HFFc6 (cell line): Measurements from ENCODE around the gene ARPIN. TPM values are rescaled to one million over a fixed set of nuclear protein-coding genes. Genes with fewer than 3 reads are reported as not detected.

Experiments
- DNase-seq: peaks from one replicate; pipeline ENCODE4 v3.0.0-alpha.2; 2018
- H3K27ac Mint-ChIP-seq: 2 replicates; pipeline ENCODE4 v1.8.0; 2020; ENCODE audit warnings: mild to moderate bottlenecking, mixed read lengths
- H3K27me3 Mint-ChIP-seq: 2 replicates; pipeline ENCODE4 v1.8.0; 2021; ENCODE audit warnings: mild to moderate bottlenecking, moderate library complexity, mixed read lengths; ENCODE audit not compliant: insufficient read depth
- H3K36me3 Mint-ChIP-seq: 2 replicates; pipeline ENCODE4 v1.8.0; 2021; ENCODE audit warnings: low read depth, mixed read lengths
- H3K4me1 Mint-ChIP-seq: 2 replicates; pipeline ENCODE4 v1.8.0; 2020; ENCODE audit warnings: low read depth, mixed read lengths
- H3K4me3 Mint-ChIP-seq: 2 replicates; pipeline ENCODE4 v1.8.0; 2020; ENCODE audit warnings: mild to moderate bottlenecking, moderate library complexity, mixed read lengths
- H3K9me3 Mint-ChIP-seq: 2 replicates; pipeline ENCODE4 v1.8.0; 2020; ENCODE audit warnings: mild to moderate bottlenecking, mixed read lengths
- total RNA-seq, 6 experiments: library from RNA; stranded (reverse); fragmentation: NEBNext Ultra II Directional; extraction: Animal tissue kit (Norgen Biotek cat#: 25700); gene quantifications; 2 replicates in 1 of 6; 3 replicates in 5 of 6; pipeline ENCODE4 v1.2.3, GENCODE V29; 2021
- TF ChIP-seq, protein P1 (sequence below): fragments of 200-600 bp; sonication (generic); IDR thresholded peaks from 2 replicates; pipeline ENCODE4 v1.5.0; 2021; ENCODE audit warnings: antibody characterized with exemption, mild to moderate bottlenecking

The ARPIN gene
- total RNA-seq, 6 experiments from 2014 or later = 5.8 to 11.8 (median 10.9) TPM

GRCh38 chr15:89936786-89937265 is 24.1 kb upstream of the ARPIN start:
- Mint-ChIP-seq H3K4me1 (no peaks in the 10 kb centered on the region), H3K27me3 (peaks cover 9% of the 10 kb centered on the region), H3K36me3 (no peaks in the 10 kb centered on the region)

GRCh38 chr15:89936051-89936785 is 23.5 kb upstream of the ARPIN start:
- no peak for DNase-seq
- Mint-ChIP-seq H3K27ac (no peak overlapping the region), H3K4me1 (no peaks in the 10 kb centered on the region), H3K27me3 (peaks cover 9% of the 10 kb centered on the region), H3K4me3 (no peak overlapping the region), H3K36me3 (no peaks in the 10 kb centered on the region), H3K9me3 (no peaks in the 10 kb centered on the region)
- TF ChIP-seq, protein P1, sequence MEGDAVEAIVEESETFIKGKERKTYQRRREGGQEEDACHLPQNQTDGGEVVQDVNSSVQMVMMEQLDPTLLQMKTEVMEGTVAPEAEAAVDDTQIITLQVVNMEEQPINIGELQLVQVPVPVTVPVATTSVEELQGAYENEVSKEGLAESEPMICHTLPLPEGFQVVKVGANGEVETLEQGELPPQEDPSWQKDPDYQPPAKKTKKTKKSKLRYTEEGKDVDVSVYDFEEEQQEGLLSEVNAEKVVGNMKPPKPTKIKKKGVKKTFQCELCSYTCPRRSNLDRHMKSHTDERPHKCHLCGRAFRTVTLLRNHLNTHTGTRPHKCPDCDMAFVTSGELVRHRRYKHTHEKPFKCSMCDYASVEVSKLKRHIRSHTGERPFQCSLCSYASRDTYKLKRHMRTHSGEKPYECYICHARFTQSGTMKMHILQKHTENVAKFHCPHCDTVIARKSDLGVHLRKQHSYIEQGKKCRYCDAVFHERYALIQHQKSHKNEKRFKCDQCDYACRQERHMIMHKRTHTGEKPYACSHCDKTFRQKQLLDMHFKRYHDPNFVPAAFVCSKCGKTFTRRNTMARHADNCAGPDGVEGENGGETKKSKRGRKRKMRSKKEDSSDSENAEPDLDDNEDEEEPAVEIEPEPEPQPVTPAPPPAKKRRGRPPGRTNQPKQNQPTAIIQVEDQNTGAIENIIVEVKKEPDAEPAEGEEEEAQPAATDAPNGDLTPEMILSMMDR = no peak

More at GRCh38 chr15:89936786-89937265, 24.1 kb upstream of the ARPIN start:
- Mint-ChIP-seq H3K9me3 (no peaks in the 10 kb centered on the region), H3K27ac (no peak overlapping the region), H3K4me3 (no peak overlapping the region)
- TF ChIP-seq, protein P1 = no peak
- DNase-seq = no peak

DNA sequence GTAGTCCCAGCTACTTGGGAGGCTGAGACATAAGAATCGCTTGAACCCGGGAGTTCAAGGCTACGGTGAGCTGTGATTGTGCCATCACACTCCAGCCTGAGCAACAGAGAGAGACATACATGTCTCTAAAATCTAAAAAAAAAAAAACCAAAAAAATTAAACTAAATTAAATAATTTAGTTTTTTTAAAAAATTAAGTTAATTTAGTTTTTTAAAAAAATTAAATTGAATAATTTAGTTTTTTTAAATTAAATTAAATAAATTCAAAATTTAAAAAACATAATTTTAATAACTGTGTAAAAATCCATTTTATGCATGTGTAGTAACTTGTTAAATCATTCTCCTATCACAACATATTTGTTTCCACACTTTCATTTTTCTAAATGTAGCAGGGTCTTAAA is 20.1 kb upstream of the ARPIN start:
- H3K9me3 Mint-ChIP-seq = no peaks in the 10 kb centered on the region
- no peaks in the 10 kb centered on the region for H3K4me1 Mint-ChIP-seq
- no peak for DNase-seq
- no peak overlapping the region for H3K4me3 Mint-ChIP-seq
- H3K27ac Mint-ChIP-seq = no peak overlapping the region
- TF ChIP-seq, protein P1 = no peak
- H3K36me3 Mint-ChIP-seq = no peaks in the 10 kb centered on the region
- peaks cover 18% of the 10 kb centered on the region for H3K27me3 Mint-ChIP-seq

DNA sequence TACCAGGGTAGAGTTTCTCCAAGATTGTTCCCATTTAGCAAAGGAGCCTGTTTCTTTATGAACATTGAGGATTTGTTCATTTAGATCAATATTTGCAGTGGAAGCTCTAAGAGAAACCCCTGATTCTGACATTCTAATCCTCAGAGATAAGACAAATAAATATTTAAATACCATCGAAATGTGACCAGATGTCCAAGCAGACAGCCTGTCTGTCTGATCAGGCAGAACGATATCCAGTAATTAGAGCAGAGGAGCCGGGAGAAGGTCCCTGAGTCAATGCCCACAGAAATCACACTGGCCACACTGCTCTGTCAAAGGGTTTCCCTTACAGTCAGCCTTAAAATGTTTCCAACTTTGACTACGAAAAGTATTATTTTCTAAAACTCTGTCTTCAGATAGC is 15.7 kb upstream of the ARPIN start:
- Mint-ChIP-seq H3K4me3 (no peak overlapping the region), H3K27me3 (peaks cover 23% of the 10 kb centered on the region), H3K36me3 (no peaks in the 10 kb centered on the region), H3K4me1 (no peaks in the 10 kb centered on the region), H3K9me3 (no peaks in the 10 kb centered on the region), H3K27ac (no peak overlapping the region)
- TF ChIP-seq, protein P1 = no peak
- no peak for DNase-seq

DNA sequence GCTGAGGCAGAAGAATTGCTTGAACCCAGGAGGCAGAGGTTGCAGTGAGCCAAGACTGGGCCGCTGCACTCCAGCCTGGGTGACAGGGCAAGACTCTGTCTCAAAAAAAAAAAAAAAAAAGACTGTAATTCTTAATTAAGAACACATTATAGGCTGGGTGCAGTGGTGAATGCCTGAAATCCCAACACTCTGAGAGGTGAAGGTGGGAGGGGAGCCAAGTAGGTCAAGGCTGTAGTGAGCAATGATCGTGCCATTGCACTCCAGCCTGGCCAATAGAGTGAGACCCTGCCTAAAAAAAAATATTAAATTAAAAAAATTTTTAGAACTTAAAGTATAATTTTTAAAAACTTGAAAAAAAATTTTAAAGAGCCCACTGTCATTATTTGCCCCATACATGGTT is 13.4 kb upstream of the ARPIN start:
- Mint-ChIP-seq H3K27me3 (peaks cover 16% of the 10 kb centered on the region), H3K27ac (no peak overlapping the region), H3K9me3 (no peaks in the 10 kb centered on the region), H3K36me3 (no peaks in the 10 kb centered on the region), H3K4me3 (no peak overlapping the region), H3K4me1 (no peaks in the 10 kb centered on the region)
- no peak for DNase-seq
- TF ChIP-seq, protein P1 = no peak
